Astrocyte (in vitro differentiated cells and primary cell): ENCODE data around the gene ANKS3. TPM values are rescaled to one million over a fixed set of nuclear protein-coding genes. Genes with fewer than 3 reads are reported as not detected.
A peak's percentile ranks its signal among the peaks of the same experiment; 100 is the strongest.

ENCODE experiments used
- DNase-seq: peaks from one replicate; pipeline ENCODE4 v3.0.0-alpha.2; 2010; ENCODE audit warnings: low read depth
- FAIRE-seq: peaks from 2 replicates; lab custom pipeline; 2011; peaks lifted over from hg19 to GRCh38; lab: Jason Lieb, UNC
- H2AFZ ChIP-seq: 2 replicates; pipeline ENCODE4 v1.6.0; 2012; ENCODE audit warnings: low read depth, low read length, inconsistent platforms
- H3K27ac ChIP-seq: 2 replicates; pipeline ENCODE4 v1.5.1; 2011; ENCODE audit warnings: low read depth, low read length, inconsistent platforms
- H3K27me3 ChIP-seq: 2 replicates; pipeline ENCODE4 v1.6.0; 2011; ENCODE audit warnings: low read length, inconsistent platforms; ENCODE audit not compliant: insufficient read depth
- H3K36me3 ChIP-seq: 2 replicates; pipeline ENCODE4 v1.5.1; 2011; ENCODE audit warnings: low read length, inconsistent platforms; ENCODE audit not compliant: insufficient read depth
- H3K4me1 ChIP-seq: 2 replicates; pipeline ENCODE4 v1.5.1; 2011; ENCODE audit warnings: low read length, inconsistent platforms; ENCODE audit not compliant: insufficient read depth
- H3K4me2 ChIP-seq: 2 replicates; pipeline ENCODE4 v1.6.0; 2012; ENCODE audit warnings: low read length, inconsistent platforms
- H3K4me3 ChIP-seq: 2 replicates; pipeline ENCODE4 v1.5.1; 2011; ENCODE audit warnings: low read depth, mild to moderate bottlenecking, low read length, inconsistent platforms; ENCODE audit not compliant: insufficient read depth
- H3K79me2 ChIP-seq: 2 replicates; pipeline ENCODE4 v1.6.0; 2012; ENCODE audit warnings: mild to moderate bottlenecking, low read length, inconsistent platforms; ENCODE audit not compliant: insufficient read depth
- H3K9ac ChIP-seq: 2 replicates; pipeline ENCODE4 v1.6.0; 2012; ENCODE audit warnings: mild to moderate bottlenecking, low read length, inconsistent platforms
- H3K9me3 ChIP-seq: 2 replicates; pipeline ENCODE4 v1.5.1; 2012; ENCODE audit warnings: low read depth, mild to moderate bottlenecking, low read length, inconsistent platforms; ENCODE audit not compliant: insufficient read depth
- H4K20me1 ChIP-seq: 2 replicates; pipeline ENCODE4 v1.6.0; 2012; ENCODE audit warnings: low read length, inconsistent platforms; ENCODE audit not compliant: insufficient read depth
- H3K27ac Mint-ChIP-seq: one replicate; pipeline ENCODE4 v1.8.0; 2021; ENCODE audit warnings: mild to moderate bottlenecking, mixed read lengths; ENCODE audit not compliant: unreplicated experiment
- H3K27me3 Mint-ChIP-seq: one replicate; pipeline ENCODE4 v1.8.0; 2021; ENCODE audit warnings: low read depth, mixed read lengths; ENCODE audit not compliant: unreplicated experiment
- H3K36me3 Mint-ChIP-seq: one replicate; pipeline ENCODE4 v1.8.0; 2021; ENCODE audit warnings: low read depth, mixed read lengths; ENCODE audit not compliant: unreplicated experiment
- H3K4me1 Mint-ChIP-seq: one replicate; pipeline ENCODE4 v1.8.0; 2021; ENCODE audit warnings: low read depth, mixed read lengths; ENCODE audit not compliant: unreplicated experiment
- H3K4me3 Mint-ChIP-seq: one replicate; pipeline ENCODE4 v1.8.0; 2021; ENCODE audit warnings: mild to moderate bottlenecking, moderate library complexity, mixed read lengths; ENCODE audit not compliant: unreplicated experiment
- H3K9me3 Mint-ChIP-seq: one replicate; pipeline ENCODE4 v1.8.0; 2021; ENCODE audit warnings: mild to moderate bottlenecking, mixed read lengths; ENCODE audit not compliant: unreplicated experiment
- EZH2 ChIP-seq: IDR thresholded peaks from 2 replicates; pipeline ENCODE4 v1.6.1; 2012; ENCODE audit warnings: mild to moderate bottlenecking, low read length, inconsistent platforms; ENCODE audit not compliant: insufficient read depth
- total RNA-seq: library from RNA; stranded (reverse); gene quantifications from 2 replicates; pipeline ENCODE4 v1.2.1, GENCODE V29; 2021
- TF ChIP-seq, protein P1 (sequence below): IDR thresholded peaks from 2 replicates; pipeline ENCODE4 v1.5.1; 2011; ENCODE audit warnings: low read depth, mild to moderate bottlenecking, inconsistent platforms, low read length, moderate library complexity; ENCODE audit not compliant: insufficient read depth

Gene ANKS3
- total RNA-seq, 1 donor from 2014 or later: 27.2 TPM

DNA sequence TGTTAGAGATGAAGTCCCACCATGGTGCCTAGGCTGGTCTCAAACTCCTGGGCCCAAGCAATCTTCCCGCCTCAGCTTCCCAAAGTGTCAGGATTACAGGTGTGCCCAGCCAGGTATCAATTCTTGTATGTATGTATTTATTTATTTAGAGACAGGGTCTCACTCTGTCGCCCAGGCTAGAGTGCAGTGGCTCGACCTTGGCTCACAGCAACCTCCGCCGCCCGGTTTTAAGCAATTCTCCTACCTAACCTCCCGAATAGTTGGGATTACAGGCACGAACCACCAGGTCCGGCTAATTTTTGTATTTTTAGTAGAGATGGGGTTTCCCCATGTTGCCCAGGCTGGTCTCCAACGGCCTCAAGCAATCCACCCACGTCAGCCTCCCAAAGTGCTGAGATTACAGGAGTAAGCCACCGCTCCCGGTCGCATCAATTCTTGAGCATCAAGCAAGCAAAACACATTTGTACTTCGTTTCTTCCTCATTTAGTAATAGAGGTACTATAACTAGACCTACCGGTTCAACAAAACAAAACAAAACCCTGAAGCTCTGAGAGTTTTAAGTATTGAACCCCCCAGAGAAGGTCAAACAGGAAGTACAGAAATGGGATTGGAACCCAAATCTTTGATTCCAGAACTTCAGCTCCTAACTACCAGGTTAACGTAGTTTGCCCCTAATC, 33.9 kb upstream of the ANKS3 start:
- Mint-ChIP-seq H3K27me3 (no peaks in the 10 kb centered on the region), H3K36me3 (peaks cover 8% of the 10 kb centered on the region), H3K4me3 (peak overlapping the region; percentile 85), H3K9me3 (peaks cover 2% of the 10 kb centered on the region), H3K4me1 (peaks cover 13% of the 10 kb centered on the region), H3K27ac (peak overlapping the region; percentile 86)
- peak overlapping the region; percentile 71 for H3K4me3 ChIP-seq
- peaks cover 36% of the 10 kb centered on the region for H3K79me2 ChIP-seq
- peaks cover 11% of the 10 kb centered on the region for H4K20me1 ChIP-seq
- DNase-seq (no peak), FAIRE-seq (no peak)
- no peaks in the 10 kb centered on the region for H3K27me3 ChIP-seq
- TF ChIP-seq, protein P1, sequence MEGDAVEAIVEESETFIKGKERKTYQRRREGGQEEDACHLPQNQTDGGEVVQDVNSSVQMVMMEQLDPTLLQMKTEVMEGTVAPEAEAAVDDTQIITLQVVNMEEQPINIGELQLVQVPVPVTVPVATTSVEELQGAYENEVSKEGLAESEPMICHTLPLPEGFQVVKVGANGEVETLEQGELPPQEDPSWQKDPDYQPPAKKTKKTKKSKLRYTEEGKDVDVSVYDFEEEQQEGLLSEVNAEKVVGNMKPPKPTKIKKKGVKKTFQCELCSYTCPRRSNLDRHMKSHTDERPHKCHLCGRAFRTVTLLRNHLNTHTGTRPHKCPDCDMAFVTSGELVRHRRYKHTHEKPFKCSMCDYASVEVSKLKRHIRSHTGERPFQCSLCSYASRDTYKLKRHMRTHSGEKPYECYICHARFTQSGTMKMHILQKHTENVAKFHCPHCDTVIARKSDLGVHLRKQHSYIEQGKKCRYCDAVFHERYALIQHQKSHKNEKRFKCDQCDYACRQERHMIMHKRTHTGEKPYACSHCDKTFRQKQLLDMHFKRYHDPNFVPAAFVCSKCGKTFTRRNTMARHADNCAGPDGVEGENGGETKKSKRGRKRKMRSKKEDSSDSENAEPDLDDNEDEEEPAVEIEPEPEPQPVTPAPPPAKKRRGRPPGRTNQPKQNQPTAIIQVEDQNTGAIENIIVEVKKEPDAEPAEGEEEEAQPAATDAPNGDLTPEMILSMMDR: no peak
- TF ChIP-seq EZH2: no peak
- peak overlapping the region; percentile 74 for H3K9ac ChIP-seq
- H3K27ac ChIP-seq: peak overlapping the region; percentile 52
- H3K9me3 ChIP-seq: no peaks in the 10 kb centered on the region
- peak overlapping the region; percentile 89 for H3K4me2 ChIP-seq
- H2AFZ ChIP-seq: peak overlapping the region; percentile 86
- H3K4me1 ChIP-seq: peaks cover 7% of the 10 kb centered on the region
- H3K36me3 ChIP-seq: no peaks in the 10 kb centered on the region

DNA sequence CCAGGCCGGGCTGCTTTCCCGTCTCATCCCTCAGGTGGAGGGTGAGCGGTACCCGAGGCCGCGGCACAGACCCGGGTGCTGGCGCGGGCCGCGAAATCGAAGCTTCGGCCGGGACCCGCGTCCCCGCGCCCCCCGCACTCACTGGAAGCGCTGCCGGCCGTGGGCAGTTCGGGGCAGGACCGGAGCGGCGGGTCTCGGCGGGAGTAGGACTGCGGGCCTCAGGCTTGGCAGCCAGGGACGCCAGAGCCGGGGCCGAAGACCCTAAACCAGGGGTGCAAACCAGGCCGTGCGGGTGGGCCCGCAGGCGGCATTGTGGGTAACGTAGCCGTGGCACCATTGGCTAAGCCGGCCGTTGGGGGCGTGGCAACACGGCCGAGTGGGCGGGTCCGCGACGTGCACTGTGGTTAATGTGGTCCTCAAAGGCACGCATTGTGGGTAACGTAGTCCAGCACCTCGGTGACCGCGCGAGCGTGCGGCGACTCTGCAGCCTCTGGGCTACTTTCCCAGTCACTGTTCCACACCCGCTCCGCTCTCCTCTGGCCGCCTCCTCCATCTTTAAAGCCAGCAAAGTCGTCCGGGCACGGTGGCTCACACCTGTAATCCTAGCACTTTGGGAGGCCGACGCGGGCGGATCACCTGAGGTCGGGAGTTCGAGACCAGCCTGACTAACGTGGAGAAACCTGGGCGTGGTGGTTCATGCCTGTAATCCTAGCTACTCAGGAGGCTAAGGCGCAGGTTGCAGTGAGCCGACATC, 33.0 kb upstream of the ANKS3 start, which contains the start of gene ZNF500:
Gene ZNF500 (minus strand): TSS at position 288 of the 754 bp plus-strand sequence. CDS start 1,184 bp downstream, outside the sequence.
- H2AFZ ChIP-seq: peak within 1 kb of the TSS; percentile 81

More for the DNA sequence above, 33.0 kb upstream of the ANKS3 start, which contains the start of gene ZNF500:
- Histone ChIP-seq H3K27ac (peak within 1 kb of the TSS; percentile 74), H3K9ac (peak within 1 kb of the TSS; percentile 94), H3K4me1 (peaks cover 7% of the 10 kb centered on the region), H3K4me3 (peak within 1 kb of the TSS; percentile 77), H3K9me3 (no peaks in the 10 kb centered on the region), H3K4me2 (peak within 1 kb of the TSS; percentile 89), H3K36me3 (no peaks in the 10 kb centered on the region), H3K27me3 (no peaks in the 10 kb centered on the region), H3K79me2 (peaks cover 36% of the 10 kb centered on the region), H4K20me1 (peaks cover 11% of the 10 kb centered on the region)
- Mint-ChIP-seq H3K9me3 (peaks cover 2% of the 10 kb centered on the region), H3K36me3 (peaks cover 13% of the 10 kb centered on the region), H3K27ac (peak within 1 kb of the TSS; percentile 71), H3K4me3 (peak within 1 kb of the TSS; percentile 93), H3K4me1 (peaks cover 13% of the 10 kb centered on the region), H3K27me3 (no peaks in the 10 kb centered on the region)
- FAIRE-seq (no peak), DNase-seq (peak; percentile 88)
- no peak for TF ChIP-seq EZH2
- TF ChIP-seq, protein P1: no peak
